HG03108 (cell line): ENCODE results near the gene CES5A.
"Not testable (repeated sequence)": the region's sequence is repeated elsewhere in the genome, so short reads cannot be mapped to it uniquely, and the experiment has no call there.

Experiments used
- ATAC-seq: cut with Tn5 transposase; IDR thresholded peaks from one replicate; pipeline ENCODE4 v1.9.1; 2021; ENCODE audit warnings: moderate library complexity; ENCODE audit not compliant: unreplicated experiment

Gene CES5A

DNA sequence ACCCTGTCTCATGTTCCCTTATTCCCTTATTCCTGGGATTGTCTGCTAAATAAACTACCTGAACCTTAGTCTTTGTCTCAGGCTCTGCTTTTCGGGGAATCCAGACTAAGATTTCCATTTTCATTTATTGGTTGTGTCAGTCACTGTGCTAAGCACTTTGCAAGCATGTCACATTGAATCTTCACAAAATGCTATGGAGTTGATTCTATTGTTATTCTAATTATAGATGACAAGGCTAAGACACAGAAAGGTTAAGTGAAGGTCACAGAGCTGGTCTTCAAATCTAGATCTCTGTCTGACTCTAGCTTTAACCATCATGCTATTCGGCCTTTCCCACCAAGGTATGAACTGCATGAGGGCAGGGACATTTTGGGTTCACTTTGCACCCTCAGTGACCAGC, 13.4 kb upstream of the CES5A start:
- no peak for ATAC-seq

DNA sequence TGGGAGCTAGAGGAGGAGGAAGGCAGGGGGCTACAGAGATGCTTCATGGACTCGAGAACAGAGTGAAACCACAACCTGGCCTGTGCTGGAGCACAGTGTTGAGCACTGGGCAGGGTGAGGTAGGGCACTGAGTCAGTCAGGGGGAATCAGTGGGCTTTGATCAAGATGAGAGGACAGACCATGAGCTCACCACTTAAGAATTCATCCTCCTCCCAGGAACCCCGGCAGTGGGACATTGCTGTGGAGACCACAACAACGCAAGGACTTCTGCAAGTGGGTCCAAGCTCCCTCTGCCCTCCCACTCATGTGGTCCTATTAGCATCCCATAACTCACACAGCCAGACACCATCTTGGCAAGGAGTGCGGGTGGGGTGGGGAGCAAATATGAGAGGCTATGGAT, 1.7 kb upstream of the CES5A start:
- ATAC-seq = no peak

GRCh38 chr16:55873122-55873521, 2.1 kb downstream of the CES5A start:
- no peak for ATAC-seq

GRCh38 chr16:55872130-55872529, 3.0 kb downstream of the CES5A start:
- no peak for ATAC-seq

- no peak for ATAC-seq
Observed at GRCh38 chr16:55871411-55872038, 3.6 kb downstream of the CES5A start.

GRCh38 chr16:55868980-55869379, 6.2 kb downstream of the CES5A start:
- no peak for ATAC-seq

DNA sequence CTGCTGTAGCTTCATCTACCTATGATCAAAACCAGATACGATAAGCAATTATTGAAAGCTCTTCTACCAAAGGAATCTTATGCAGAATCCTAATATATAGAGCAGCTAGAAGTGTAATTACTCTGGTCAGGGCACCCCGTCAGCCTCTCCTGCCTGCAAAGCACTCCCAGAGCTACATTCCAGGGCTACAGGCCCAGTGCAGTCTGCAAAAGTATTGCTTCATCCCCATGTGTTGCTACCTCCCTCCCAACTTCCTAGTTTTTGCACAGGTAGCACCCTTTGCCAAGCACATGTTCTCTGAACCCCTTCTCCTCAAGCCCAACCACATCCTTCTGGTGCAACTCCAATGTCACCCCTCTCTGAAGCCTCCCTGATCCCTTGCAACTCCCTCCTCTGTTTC, 7.0 kb downstream of the CES5A start:
- no peak for ATAC-seq

GRCh38 chr16:55861288-55861687, 13.9 kb downstream of the CES5A start:
- ATAC-seq = no peak

DNA sequence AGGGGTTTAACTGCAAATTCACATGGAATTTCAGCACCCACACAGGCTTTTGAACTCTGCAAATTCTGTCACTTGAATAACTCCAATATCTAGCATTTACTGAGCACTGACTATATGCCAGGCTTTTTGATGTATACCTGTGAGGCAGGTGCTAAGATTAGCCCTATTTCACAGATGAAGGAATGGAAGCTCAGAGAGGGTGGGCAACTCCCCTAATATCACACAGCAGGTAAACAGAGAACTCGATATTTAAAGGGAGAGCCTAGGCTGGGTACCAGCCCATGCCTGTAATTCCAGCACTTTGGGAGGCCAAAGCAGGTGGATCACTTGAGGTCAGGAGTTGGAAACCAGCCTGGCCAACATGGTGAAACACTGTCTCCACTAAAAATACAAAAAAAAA, 17.5 kb downstream of the CES5A start:
- ATAC-seq = not testable (repeated sequence)

DNA sequence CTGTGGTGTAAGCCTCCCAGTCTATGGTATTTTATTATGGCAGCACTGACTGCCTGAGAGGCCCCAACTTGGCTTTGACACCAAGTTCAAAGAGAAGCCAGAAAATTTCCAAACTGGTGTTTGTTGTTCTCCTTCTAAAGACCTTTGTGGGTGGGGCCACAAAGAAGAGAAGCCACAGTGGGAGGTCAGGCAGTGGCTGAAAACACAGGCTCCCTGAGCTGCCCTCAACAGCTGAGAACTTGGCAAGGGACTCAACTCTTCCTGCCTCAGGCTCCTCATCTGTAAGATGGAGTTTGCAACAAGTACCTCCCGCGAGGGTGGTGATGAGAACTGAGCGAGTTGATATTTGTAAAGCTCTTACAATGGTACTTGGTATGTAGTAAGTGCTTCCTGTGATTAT, 18.2 kb downstream of the CES5A start:
- ATAC-seq = no peak

GRCh38 chr16:55853114-55853513, 22.1 kb downstream of the CES5A start:
- ATAC-seq = no peak

DNA sequence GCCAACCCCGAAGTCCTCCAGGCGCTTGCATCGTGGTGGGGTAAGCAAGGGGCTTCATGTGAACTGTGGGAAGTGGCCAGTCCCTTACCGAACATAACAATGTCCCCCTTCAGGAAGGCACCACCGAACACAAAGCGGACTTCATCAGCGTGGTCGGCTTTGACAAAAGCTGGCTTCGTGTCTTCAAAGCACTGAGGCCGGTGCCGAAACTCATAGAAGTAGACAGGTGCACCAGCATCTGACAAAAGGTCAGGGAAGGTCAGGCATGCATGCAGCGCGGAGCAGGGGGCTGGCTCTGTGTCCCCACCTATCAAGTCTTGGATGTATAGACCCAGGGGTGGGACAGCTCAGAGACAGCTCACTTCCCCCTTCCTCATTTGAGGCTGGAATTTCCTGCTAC, 25.6 kb downstream of the CES5A start:
- no peak for ATAC-seq

GRCh38 chr16:55846598-55847346, 28.4 kb downstream of the CES5A start:
- no peak for ATAC-seq

DNA sequence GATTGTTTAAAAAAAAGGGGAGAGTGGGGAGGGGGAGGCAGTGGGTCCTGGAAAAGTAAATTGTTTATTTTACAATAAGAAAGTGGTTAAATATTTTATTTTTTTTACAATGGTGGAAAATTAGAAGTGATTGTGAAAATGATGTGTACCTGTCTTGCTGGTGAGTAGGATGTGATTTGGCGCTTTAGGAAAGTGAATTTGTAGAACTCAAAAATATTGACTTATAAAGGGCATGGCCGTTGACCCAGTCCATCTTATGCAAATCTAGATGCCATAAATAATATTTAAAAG, 32.1 kb downstream of the CES5A start:
- ATAC-seq = no peak

DNA sequence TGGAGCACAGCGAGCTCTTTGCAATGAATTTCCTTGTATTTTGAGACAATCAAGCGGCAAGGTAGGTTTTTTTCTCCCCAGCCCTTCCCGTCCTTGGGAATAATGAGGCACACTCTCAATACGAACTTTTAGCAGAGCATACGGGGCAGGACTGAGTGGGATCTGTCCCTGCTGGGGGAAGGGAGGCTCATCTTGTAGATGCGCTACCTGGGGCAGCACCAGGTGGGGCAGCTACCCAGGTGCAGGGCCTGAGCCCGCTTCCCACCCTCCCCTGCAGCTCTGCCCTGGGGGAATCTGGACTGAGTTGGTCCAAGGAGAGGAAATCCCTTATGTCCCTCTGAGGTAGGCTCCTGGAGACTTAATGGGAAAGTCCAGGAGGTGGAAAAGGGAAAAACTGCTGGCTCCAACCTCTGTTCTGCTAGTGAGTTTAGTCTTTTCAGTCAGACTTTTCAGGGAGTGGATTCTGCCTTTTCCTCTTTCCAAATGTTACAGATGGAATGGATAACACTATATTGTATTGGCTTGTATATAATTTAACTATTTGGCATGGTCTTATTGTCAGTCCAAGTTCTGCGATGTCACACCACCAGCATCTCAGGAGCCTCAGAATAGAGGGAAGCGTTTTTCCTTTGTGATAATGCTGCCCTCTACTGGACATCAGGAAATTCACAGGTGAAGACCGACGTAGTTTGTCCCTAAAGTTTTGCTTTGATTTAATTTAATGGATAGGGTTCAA, 32.6 kb downstream of the CES5A start:
- ATAC-seq = no peak

GRCh38 chr16:55839115-55839514, 36.1 kb downstream of the CES5A start:
- ATAC-seq = no peak

DNA sequence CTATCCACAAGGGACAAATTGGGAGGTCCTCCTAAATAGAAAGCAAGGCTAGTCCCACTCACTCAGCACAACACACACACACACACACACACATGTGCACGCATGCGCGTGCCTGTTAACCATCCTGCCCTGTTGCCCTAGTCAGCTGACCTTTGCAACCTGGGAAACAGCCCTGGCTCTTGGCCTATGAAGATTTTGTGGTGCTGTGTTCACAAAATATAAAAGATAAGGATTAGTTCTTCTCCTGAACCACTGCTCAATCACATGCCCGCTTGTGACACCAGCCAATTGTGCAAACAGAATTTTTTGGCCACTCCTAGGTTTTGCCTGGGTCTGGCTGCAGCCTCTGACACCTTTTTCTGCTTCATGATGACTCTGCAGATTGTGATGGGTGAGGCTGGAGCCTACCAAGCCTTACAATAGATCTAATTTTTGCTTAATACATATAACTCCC, 39.0 kb downstream of the CES5A start:
- no peak for ATAC-seq

GRCh38 chr16:55835581-55835980, 39.6 kb downstream of the CES5A start:
- no peak for ATAC-seq

DNA sequence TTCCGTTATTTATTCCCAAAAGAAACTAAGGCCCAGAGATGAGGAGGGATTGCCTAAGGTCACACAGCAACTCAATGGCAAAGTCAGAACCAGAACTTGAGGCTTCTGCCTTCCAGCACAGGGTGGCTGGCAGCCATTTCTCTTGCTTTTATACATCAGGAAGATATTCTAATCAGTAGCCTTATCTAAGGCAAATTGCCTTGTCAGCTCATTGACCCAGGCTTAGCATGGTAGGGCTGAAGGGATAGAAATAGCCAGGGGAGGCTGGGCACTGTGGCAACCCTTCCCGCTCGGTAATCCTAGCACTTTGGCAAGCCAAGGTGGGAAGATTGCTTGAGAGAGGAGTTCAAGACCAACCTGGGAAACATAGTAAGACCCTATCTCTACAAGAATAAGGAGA, 40.0 kb downstream of the CES5A start:
- not testable (repeated sequence) for ATAC-seq

DNA sequence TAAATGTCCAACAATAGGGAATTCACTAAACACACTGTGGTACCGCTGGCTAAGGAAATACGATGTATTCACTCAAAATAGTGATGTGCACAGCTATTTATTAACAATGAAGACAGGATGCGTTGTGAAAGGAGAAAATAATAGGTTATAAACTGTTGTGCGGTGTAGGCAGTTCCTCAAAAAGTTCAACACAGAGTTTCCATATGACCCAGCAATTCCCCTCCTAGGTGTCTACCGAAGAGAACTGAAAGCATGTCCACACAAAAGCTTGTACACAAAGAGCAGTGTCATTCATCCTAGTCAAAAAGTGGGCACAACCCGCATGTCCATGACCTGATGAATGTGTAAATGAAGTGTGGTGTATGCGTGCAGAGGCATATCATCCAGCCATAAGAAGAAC, 41.1 kb downstream of the CES5A start:
- ATAC-seq = no peak

DNA sequence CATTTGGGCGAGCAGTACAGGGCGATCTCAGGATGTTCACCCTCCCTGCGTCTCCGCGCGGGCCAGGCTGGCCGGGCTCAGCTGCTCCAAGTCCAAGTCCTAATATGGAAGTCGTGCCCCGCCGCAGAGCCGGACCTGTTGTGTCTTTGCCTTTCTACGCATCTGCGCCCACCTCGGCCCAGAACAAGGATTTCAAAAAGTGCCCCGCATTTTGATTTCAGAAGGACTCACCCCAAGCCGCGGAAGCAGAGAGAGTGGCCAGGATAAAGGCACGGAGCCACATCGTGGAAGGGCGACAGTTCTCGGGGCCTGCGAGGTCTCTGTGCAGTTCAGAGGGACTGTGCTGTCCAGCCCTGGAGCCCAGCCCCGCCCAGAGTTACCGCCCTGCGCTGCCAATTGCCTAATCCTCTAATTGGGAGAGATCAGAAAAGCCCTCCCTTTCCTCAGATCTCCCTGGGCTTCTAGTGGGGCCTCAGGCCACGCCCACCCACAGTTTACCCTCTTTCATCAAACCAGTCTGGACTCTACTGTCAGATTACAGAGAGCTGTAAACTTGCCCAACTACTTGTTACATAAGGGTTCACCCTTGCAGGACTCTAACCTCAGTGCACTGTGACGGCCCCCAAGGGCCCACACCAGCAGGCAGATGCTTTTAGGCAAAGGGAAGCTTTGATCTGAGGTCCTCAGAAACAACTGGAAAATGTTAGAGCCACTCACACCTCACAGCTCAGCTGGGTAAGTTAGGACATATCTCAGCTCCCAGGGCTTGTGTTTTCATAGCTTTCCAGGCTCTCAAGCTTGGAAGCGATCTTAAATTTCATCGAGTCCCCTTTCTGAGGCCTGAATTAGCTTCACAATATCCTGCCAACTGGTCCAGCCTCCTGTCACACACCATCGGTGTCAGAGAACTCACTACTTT, 42.1 kb downstream of the CES5A start, which contains the start of gene CES1:
Gene CES1, minus strand, starts transcription at position 324 of the 919 bp plus-strand sequence. Its CDS starts 41 bp downstream, at position 283.
- no peak for ATAC-seq
